Osteoblast (primary cell): Measurements from ENCODE around the gene TRIM32. TPM values are rescaled to one million over a fixed set of nuclear protein-coding genes. Genes with fewer than 3 reads are reported as not detected.
A peak's percentile ranks its signal among the peaks of the same experiment; 100 is the strongest.

Source experiments
- DNase-seq: peaks from one replicate; pipeline ENCODE4 v3.0.0; 2011; ENCODE audit warnings: low spot score, mixed read lengths; ENCODE audit not compliant: insufficient read length; ENCODE audit errors: missing footprints
- H2AFZ ChIP-seq: 2 replicates; pipeline ENCODE4 v1.6.0; 2011; ENCODE audit warnings: mild to moderate bottlenecking, low read length
- H3K27ac ChIP-seq: 2 replicates; pipeline ENCODE4 v1.5.1; 2011; ENCODE audit warnings: mild to moderate bottlenecking, low read depth, low read length, moderate library complexity
- H3K27me3 ChIP-seq: 2 replicates; pipeline ENCODE4 v1.6.0; 2012; ENCODE audit warnings: mild to moderate bottlenecking, control low read depth, inconsistent platforms, low read length, moderate library complexity; ENCODE audit not compliant: insufficient read depth
- H3K36me3 ChIP-seq: 2 replicates; pipeline ENCODE4 v1.5.1; 2011; ENCODE audit warnings: mild to moderate bottlenecking, low read length, control low read depth, moderate library complexity; ENCODE audit not compliant: insufficient read depth
- H3K4me1 ChIP-seq: 2 replicates; pipeline ENCODE4 v1.5.1; 2011; ENCODE audit warnings: mild to moderate bottlenecking, low read length, control low read depth, moderate library complexity; ENCODE audit not compliant: insufficient read depth
- H3K4me2 ChIP-seq: 2 replicates; pipeline ENCODE4 v1.6.0; 2011; ENCODE audit warnings: mild to moderate bottlenecking, low read length; ENCODE audit not compliant: insufficient read depth
- H3K4me3 ChIP-seq: fragments of 200-600 bp; sonication (generic); 3 replicates; pipeline ENCODE4 v1.5.1; 2012; ENCODE audit warnings: mild to moderate bottlenecking, low read length, inconsistent platforms; ENCODE audit not compliant: insufficient read depth
- H3K79me2 ChIP-seq: 2 replicates; pipeline ENCODE4 v1.6.0; 2012; ENCODE audit warnings: mild to moderate bottlenecking, low read length, control low read depth, inconsistent platforms; ENCODE audit not compliant: insufficient read depth
- H3K9me3 ChIP-seq: 2 replicates; pipeline ENCODE4 v1.5.1; 2011; ENCODE audit warnings: low read depth, low read length, control low read depth
- H4K20me1 ChIP-seq: 2 replicates; pipeline ENCODE4 v1.6.0; 2012; ENCODE audit warnings: mild to moderate bottlenecking, low read length, control low read depth; ENCODE audit not compliant: insufficient read depth
- total RNA-seq: library from RNA; depleted of rRNA; stranded (reverse); fragments of >200 nt; gene quantifications from 2 replicates; pipeline ENCODE4 v1.2.3, GENCODE V29; 2012
- TF ChIP-seq, protein P1 (sequence below): IDR thresholded peaks from 2 replicates; pipeline ENCODE4 v1.5.1; 2011; ENCODE audit warnings: mild to moderate bottlenecking, low read depth, low read length, moderate library complexity; ENCODE audit errors: extremely low read depth

TRIM32 gene
- total RNA-seq, 1 donor = 34.7 TPM

- no peaks in the 10 kb centered on the region for H3K27me3 ChIP-seq
- no peaks in the 10 kb centered on the region for H4K20me1 ChIP-seq
- no peak overlapping the region for H3K4me2 ChIP-seq
- H3K36me3 ChIP-seq = no peaks in the 10 kb centered on the region
- TF ChIP-seq, protein P1, sequence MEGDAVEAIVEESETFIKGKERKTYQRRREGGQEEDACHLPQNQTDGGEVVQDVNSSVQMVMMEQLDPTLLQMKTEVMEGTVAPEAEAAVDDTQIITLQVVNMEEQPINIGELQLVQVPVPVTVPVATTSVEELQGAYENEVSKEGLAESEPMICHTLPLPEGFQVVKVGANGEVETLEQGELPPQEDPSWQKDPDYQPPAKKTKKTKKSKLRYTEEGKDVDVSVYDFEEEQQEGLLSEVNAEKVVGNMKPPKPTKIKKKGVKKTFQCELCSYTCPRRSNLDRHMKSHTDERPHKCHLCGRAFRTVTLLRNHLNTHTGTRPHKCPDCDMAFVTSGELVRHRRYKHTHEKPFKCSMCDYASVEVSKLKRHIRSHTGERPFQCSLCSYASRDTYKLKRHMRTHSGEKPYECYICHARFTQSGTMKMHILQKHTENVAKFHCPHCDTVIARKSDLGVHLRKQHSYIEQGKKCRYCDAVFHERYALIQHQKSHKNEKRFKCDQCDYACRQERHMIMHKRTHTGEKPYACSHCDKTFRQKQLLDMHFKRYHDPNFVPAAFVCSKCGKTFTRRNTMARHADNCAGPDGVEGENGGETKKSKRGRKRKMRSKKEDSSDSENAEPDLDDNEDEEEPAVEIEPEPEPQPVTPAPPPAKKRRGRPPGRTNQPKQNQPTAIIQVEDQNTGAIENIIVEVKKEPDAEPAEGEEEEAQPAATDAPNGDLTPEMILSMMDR = no peak
- DNase-seq = no peak
- no peaks in the 10 kb centered on the region for H3K79me2 ChIP-seq
- H3K27ac ChIP-seq = no peak overlapping the region
- H2AFZ ChIP-seq = no peak overlapping the region
- H3K9me3 ChIP-seq = no peaks in the 10 kb centered on the region
- H3K4me1 ChIP-seq = no peaks in the 10 kb centered on the region
- H3K4me3 ChIP-seq = no peak overlapping the region
These were observed 39.5 kb downstream of the TRIM32 start for GRCh38 chr9:116726602-116727001.

GRCh38 chr9:116733010-116733641 is 46.0 kb downstream of the TRIM32 start:
- DNase-seq = no peak
- H3K27me3 ChIP-seq = peaks cover 2% of the 10 kb centered on the region
- no peaks in the 10 kb centered on the region for H4K20me1 ChIP-seq
- H3K9me3 ChIP-seq = no peaks in the 10 kb centered on the region
- H3K4me1 ChIP-seq = no peaks in the 10 kb centered on the region
- no peak overlapping the region for H3K4me2 ChIP-seq
- no peak overlapping the region for H3K4me3 ChIP-seq
- no peaks in the 10 kb centered on the region for H3K79me2 ChIP-seq
- no peak overlapping the region for H3K27ac ChIP-seq
- TF ChIP-seq, protein P1 = no peak
- no peak overlapping the region for H2AFZ ChIP-seq
- H3K36me3 ChIP-seq = no peaks in the 10 kb centered on the region

- Histone ChIP-seq H3K4me1 (no peaks in the 10 kb centered on the region), H3K79me2 (no peaks in the 10 kb centered on the region), H3K36me3 (no peaks in the 10 kb centered on the region), H4K20me1 (no peaks in the 10 kb centered on the region), H3K9me3 (no peaks in the 10 kb centered on the region), H3K27ac (no peak overlapping the region), H3K27me3 (peaks cover 2% of the 10 kb centered on the region), H3K4me2 (peak overlapping the region; percentile 70), H2AFZ (no peak overlapping the region), H3K4me3 (no peak overlapping the region)
- TF ChIP-seq, protein P1 = no peak
- no peak for DNase-seq
These were observed 49.5 kb downstream of the TRIM32 start for GRCh38 chr9:116736399-116737151.

DNA sequence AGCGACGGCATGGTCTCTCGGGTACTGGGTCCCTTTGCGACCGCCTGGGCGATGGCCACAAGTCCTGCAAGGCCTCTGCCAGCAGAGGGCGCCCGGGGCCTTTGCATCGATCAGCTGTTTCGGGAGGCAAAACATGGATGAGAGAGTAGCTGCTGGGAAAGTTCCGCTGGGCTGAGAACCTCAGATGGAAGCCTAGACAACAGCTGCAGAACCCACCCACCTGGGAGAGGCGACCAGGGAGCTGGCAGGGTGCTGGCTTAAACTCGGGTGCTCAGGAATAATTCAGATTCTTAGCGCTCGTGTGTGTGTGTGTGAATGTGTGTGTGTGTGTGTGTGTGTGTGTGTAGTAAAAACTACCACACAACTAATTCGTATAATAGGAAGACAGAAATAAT is 50.0 kb downstream of the TRIM32 start:
- peak; percentile 94 for DNase-seq
- peak overlapping the region; percentile 70 for H3K4me2 ChIP-seq
- TF ChIP-seq, protein P1 = peak; percentile 87
- H3K27ac ChIP-seq = no peak overlapping the region
- H3K27me3 ChIP-seq = peaks cover 2% of the 10 kb centered on the region
- no peaks in the 10 kb centered on the region for H3K9me3 ChIP-seq
- H2AFZ ChIP-seq = no peak overlapping the region
- H3K79me2 ChIP-seq = no peaks in the 10 kb centered on the region
- no peaks in the 10 kb centered on the region for H4K20me1 ChIP-seq
- H3K4me3 ChIP-seq = peak overlapping the region; percentile 45
- H3K36me3 ChIP-seq = no peaks in the 10 kb centered on the region
- H3K4me1 ChIP-seq = no peaks in the 10 kb centered on the region
